Prostate gland (tissue), 2 donors: Measurements from ENCODE around the gene LPP. TPM values are rescaled to one million over a fixed set of nuclear protein-coding genes. Genes with fewer than 3 reads are reported as not detected.

ENCODE experiments used
- DNase-seq: peaks from one replicate; pipeline ENCODE4 v3.0.0-alpha.2; 2019; ENCODE audit warnings: low spot score
- H3K27ac ChIP-seq, 2 donors: fragments of 200-600 bp; sonication (generic); 2 replicates each; pipeline ENCODE4 v1.5.1; 2017 to 2019
- H3K27me3 ChIP-seq: fragments of 200-600 bp; sonication (generic); replicated peaks from 2 replicates; pipeline ENCODE4 v1.5.1; 2019; ENCODE audit not compliant: insufficient read depth
- H3K36me3 ChIP-seq, 2 donors: fragments of 200-600 bp; sonication (generic); 1 replicate in 1 of 2; 2 replicates in 1 of 2; pipeline versions ENCODE4 v1.5.1 to v1.8.1; 2017 to 2019
- H3K4me1 ChIP-seq: fragments of 200-600 bp; sonication (generic); replicated peaks from 2 replicates; pipeline ENCODE4 v1.5.1; 2019
- H3K4me3 ChIP-seq, 2 donors: fragments of 200-600 bp; sonication (generic); 2 replicates each; pipeline ENCODE4 v1.5.1; 2017 to 2019
- H3K9me3 ChIP-seq: fragments of 200-600 bp; sonication (generic); 2 replicates; pipeline ENCODE4 v1.5.1; 2017
- POLR2A ChIP-seq: fragments of 450-650 bp; IDR thresholded peaks from one replicate; pipeline ENCODE4 v1.6.1; 2016; ENCODE audit warnings: antibody characterized with exemption, mild to moderate bottlenecking
- POLR2AphosphoS5 ChIP-seq: sonication (generic); formaldehyde crosslinking; IDR thresholded peaks from one replicate; pipeline ENCODE4 v1.6.1; 2017; ENCODE audit warnings: antibody characterized with exemption
- WGBS: methylation state at CpG from one replicate; pipeline ENCODE4 v1.1.5; 2018; 5-methylcytosine and 5-hydroxymethylcytosine counted together
- intact Hi-C: fragments of 100-400 bp; cut with DNase I; formaldehyde crosslinking; loops from one replicate; pipeline ENCODE4 v1.14.2; 2022
- total RNA-seq, 2 donors: library from RNA; depleted of rRNA; stranded (reverse); fragments of >200 nt; gene quantifications; one replicate each; pipeline ENCODE4 v1.1.0, GENCODE V29; 2016
- TF ChIP-seq, protein P1 (sequence below), 4 experiments: fragments of 200-600 bp in 2 of 4; fragments of 450-650 bp in 2 of 4; sonication (generic) in 2 of 4; IDR thresholded peaks; 1 replicate in 3 of 4; 2 replicates in 1 of 4; pipeline ENCODE4 v1.5.1; 2016 to 2019; ENCODE audit warnings: antibody characterized with exemption in 4 of 4, mild to moderate bottlenecking in 2 of 4, moderate library complexity in 2 of 4

LPP gene
- total RNA-seq, 2 donors from 2014 or later = 219 to 248 TPM

DNA sequence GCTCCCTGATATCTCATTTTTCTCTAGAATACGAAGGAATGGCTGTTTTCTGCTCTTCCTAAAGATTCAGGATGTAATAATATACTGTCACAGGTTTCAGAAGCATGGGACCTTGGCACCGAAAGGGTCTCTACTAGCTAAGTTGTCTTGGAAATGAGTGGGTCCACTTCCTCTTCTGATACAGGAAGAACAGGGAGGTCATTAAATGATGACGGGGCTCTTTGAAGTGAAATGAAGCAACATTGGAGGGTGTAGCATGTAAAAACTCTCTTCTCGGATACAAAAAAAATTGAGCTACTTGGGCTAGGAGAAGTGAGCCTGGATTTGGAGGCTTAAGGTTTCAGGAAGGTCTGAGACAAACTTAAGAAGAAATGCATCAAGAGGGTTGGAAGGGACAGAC, 668.0 kb downstream of the LPP start:
- DNase-seq = no peak
- intact Hi-C loops = no loop called here
- WGBS = 87% methylated on average over 4 of the region's 4 CpGs

DNA sequence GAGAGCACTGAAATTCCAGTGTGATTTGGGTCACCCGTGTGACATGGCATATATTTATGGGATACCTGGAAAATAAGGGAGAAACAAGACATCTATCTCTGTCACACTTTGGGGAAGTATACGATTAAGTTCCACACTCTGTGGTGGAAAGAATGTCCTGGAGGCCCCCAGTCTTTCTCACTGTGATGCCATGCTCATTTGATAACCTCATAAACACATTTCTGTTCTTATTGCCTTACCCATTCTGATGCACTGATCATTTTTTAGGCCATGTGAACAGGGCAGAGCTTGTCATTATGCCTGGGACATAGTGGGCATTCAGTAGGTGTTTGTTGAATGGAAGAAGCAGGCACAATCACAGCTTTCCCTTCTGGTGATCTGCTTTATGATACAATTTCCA, 668.5 kb downstream of the LPP start:
- TF ChIP-seq POLR2A = no peak
- TF ChIP-seq, protein P1, sequence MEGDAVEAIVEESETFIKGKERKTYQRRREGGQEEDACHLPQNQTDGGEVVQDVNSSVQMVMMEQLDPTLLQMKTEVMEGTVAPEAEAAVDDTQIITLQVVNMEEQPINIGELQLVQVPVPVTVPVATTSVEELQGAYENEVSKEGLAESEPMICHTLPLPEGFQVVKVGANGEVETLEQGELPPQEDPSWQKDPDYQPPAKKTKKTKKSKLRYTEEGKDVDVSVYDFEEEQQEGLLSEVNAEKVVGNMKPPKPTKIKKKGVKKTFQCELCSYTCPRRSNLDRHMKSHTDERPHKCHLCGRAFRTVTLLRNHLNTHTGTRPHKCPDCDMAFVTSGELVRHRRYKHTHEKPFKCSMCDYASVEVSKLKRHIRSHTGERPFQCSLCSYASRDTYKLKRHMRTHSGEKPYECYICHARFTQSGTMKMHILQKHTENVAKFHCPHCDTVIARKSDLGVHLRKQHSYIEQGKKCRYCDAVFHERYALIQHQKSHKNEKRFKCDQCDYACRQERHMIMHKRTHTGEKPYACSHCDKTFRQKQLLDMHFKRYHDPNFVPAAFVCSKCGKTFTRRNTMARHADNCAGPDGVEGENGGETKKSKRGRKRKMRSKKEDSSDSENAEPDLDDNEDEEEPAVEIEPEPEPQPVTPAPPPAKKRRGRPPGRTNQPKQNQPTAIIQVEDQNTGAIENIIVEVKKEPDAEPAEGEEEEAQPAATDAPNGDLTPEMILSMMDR (IDR thresholded peaks at IDR 0.05) = no peak
- TF ChIP-seq POLR2AphosphoS5 = no peak
- Histone ChIP-seq H3K36me3 (no peaks in the 10 kb centered on the region), H3K4me1 (peaks cover 3% of the 10 kb centered on the region), H3K4me3 (no peak overlapping the region), H3K9me3 (no peaks in the 10 kb centered on the region), H3K27ac (no peak overlapping the region), H3K27me3 (no peaks in the 10 kb centered on the region)
- intact Hi-C loops = no loop called here
- 61% methylated on average over 2 of the region's 2 CpGs for WGBS
- no peak for DNase-seq

More for the DNA sequence above, 668.0 kb downstream of the LPP start:
- Histone ChIP-seq H3K9me3 (no peaks in the 10 kb centered on the region), H3K4me3 (no peak overlapping the region), H3K36me3 (no peaks in the 10 kb centered on the region), H3K27ac (no peak overlapping the region), H3K4me1 (peaks cover 5% of the 10 kb centered on the region), H3K27me3 (no peaks in the 10 kb centered on the region)
- TF ChIP-seq, protein P1 (IDR thresholded peaks at IDR 0.05) = no peak
- TF ChIP-seq POLR2AphosphoS5 (no peak), POLR2A (no peak)

GRCh38 chr3:188824566-188824965, 670.6 kb downstream of the LPP start:
- peaks cover 3% of the 10 kb centered on the region for H3K4me1 ChIP-seq
- H3K27me3 ChIP-seq = no peaks in the 10 kb centered on the region
- 77% methylated on average over 8 of the region's 8 CpGs for WGBS
- TF ChIP-seq POLR2AphosphoS5 = no peak
- no peak for TF ChIP-seq POLR2A
- TF ChIP-seq, protein P1 (IDR thresholded peaks at IDR 0.05) = no peak
- intact Hi-C loops = no loop called here
- no peaks in the 10 kb centered on the region for H3K9me3 ChIP-seq
- no peak for DNase-seq
- H3K36me3 ChIP-seq = no peaks in the 10 kb centered on the region
- H3K4me3 ChIP-seq = no peak overlapping the region
- no peak overlapping the region for H3K27ac ChIP-seq

- Histone ChIP-seq H3K36me3 (no peaks in the 10 kb centered on the region), H3K9me3 (no peaks in the 10 kb centered on the region), H3K27me3 (no peaks in the 10 kb centered on the region), H3K4me3 (no peak overlapping the region), H3K27ac (no peak overlapping the region), H3K4me1 (peaks cover 3% of the 10 kb centered on the region)
- WGBS = 98% methylated on average over 6 of the region's 6 CpGs
- intact Hi-C loops = no loop called here
- TF ChIP-seq POLR2AphosphoS5 = no peak
- TF ChIP-seq, protein P1 (IDR thresholded peaks at IDR 0.05) = no peak
- no peak for TF ChIP-seq POLR2A
- DNase-seq = no peak
These were observed 671.9 kb downstream of the LPP start for GRCh38 chr3:188825901-188826300.

DNA sequence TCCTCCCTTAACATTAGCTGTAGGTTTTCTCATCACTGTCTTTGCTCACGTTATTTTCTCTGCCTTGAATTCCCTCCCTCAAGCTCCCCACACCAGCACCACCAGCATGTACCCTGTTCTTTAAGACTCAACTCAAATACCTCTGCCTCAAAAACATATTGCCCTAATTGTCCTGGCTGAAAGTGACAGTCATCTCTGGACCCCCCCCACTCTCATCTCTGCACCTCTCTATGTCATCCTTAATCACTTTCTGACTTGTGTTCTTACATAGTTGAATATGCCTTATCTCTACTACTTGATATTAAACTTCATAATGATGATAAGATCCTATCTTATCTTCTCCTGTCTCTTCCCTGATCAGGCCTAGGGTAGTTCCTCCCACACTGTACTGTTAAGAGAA, 672.6 kb downstream of the LPP start:
- Histone ChIP-seq H3K4me1 (peaks cover 3% of the 10 kb centered on the region), H3K27ac (no peak overlapping the region), H3K36me3 (no peaks in the 10 kb centered on the region), H3K27me3 (no peaks in the 10 kb centered on the region), H3K4me3 (no peak overlapping the region), H3K9me3 (no peaks in the 10 kb centered on the region)
- TF ChIP-seq POLR2AphosphoS5 (no peak), POLR2A (no peak)
- TF ChIP-seq, protein P1 (IDR thresholded peaks at IDR 0.05) = no peak
- 84% methylated on average over 1 of the region's 1 CpG for WGBS
- intact Hi-C loops = no loop called here
- DNase-seq = no peak
